GM19043 (cell line): ENCODE data around the gene EXO1.
"Not testable (repeated sequence)": the region's sequence is repeated elsewhere in the genome, so short reads cannot be mapped to it uniquely, and the experiment has no call there.

Experiments used
- ATAC-seq: cut with Tn5 transposase; IDR thresholded peaks from one replicate; pipeline ENCODE4 v1.9.1; 2021; ENCODE audit warnings: low read depth; ENCODE audit not compliant: unreplicated experiment

The EXO1 gene

DNA sequence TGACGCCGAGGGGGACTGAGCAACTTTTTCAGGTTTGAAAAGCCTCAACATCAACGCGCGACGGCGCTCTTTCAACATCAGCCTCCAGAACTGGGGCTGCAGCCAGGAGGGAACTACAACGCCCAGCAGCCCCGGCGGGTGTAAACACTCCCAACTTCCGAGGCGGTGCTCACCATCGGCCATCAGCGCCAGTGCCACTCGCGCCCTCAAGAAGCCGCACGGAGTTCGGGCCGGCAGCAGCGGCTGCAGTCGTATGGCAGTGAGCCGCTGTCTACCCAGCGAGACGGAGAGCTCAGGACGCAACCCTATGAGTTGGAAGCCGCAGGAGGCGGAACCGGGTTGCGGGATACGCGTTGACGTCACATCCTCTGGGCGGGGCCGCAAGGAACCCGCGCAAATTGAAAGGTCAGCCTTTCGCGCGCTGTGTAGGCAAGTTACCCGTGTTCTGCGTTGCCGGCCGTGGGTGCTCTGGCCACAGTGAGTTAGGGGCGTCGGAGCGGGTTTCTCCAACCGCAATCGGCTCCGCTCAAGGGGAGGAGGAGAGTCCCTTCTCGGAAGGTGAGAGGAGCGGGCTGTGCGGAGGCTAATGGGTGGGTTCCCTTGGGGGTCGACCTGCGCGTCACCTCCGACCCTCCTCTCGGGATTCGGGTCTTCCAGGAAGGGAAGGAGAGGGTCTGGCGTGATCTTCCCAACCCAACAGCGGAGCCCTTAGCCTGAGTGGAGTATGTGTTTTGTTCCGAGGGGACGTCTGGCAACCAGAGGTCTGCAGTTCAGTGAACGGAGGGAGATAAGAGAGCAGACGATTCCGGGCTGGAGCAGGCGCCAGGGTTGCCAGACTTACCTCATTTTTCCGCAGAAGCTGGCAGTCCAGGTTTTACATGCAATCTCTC lies at the start of gene EXO1:
Gene EXO1, plus strand, starts transcription at position 409 of the 890 bp plus-strand sequence. CDS start 2,222 bp downstream, outside the sequence.
- peak; percentile 93 for ATAC-seq

GRCh38 chr1:241799416-241799815 lies 48.6 kb upstream of the EXO1 start:
- no peak for ATAC-seq

GRCh38 chr1:241800640-241801039 lies 47.4 kb upstream of the EXO1 start:
- no peak for ATAC-seq

GRCh38 chr1:241802863-241803262 lies 45.1 kb upstream of the EXO1 start:
- ATAC-seq, result no peak

GRCh38 chr1:241804706-241805105 lies 43.3 kb upstream of the EXO1 start:
- ATAC-seq, result not testable (repeated sequence)

DNA sequence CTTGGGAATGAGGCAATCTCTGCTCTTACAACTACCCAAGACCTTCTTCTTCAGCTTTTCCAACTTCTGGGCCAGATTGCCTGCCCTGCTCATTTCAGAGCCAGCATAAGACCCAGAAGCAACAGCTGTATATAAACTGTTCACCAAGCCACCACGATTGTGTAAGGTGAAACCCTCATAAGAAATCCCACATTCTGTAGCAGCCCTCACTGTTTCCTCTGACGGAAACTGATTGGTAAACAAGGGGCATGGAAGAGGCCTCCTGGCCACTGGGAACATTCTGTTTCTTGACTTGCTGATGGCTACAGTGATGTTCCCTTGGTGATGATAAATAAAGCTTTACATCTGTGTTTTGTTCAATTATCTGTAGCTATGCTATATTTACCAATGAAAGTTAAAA lies 39.7 kb upstream of the EXO1 start:
- ATAC-seq, result no peak

GRCh38 chr1:241810769-241811405 lies 37.1 kb upstream of the EXO1 start:
- peak; percentile 85 for ATAC-seq

DNA sequence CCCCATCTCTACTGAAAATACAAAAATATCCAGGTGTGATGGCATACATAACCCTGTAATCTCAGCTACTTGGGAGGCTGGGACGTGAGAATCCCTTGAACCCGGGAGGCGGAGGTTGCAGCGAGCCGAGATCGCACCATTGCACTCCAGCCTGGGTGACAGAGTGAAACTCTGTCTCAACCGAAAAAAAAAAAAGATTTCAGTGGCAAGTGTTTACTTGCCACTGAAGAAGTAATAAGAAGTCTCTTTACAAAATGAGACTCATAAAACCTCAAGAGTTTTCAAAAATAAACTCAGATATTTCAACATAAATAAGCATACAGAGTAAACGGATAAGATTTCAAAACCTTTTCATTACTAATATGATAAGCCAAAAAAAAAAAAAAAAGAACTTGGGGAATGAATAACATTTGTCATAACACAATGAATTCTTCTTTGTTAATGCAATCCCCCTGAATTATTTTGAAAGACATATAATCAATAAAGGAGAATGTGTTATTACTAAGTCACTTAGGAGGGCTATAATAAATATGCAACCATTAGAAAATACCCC lies 34.2 kb upstream of the EXO1 start:
- no peak for ATAC-seq

DNA sequence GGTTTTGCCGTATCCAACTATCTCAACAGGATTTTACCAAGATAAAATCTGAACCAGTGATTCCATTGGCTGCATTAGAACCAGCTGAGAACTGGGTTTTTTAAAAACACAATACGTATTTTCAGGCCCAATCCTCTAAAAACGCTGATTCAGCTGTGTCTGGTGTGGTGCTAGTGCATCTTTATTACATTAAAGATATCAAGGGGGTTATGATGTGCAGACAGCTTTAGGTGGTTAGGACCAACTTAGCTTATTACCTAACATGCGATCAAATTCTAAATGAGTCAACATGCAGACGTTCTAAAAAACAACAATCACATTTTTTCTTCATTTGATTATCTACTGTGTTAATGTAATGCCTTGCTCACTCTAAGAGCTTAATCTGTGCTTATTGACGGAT lies 32.0 kb upstream of the EXO1 start:
- ATAC-seq, result no peak

DNA sequence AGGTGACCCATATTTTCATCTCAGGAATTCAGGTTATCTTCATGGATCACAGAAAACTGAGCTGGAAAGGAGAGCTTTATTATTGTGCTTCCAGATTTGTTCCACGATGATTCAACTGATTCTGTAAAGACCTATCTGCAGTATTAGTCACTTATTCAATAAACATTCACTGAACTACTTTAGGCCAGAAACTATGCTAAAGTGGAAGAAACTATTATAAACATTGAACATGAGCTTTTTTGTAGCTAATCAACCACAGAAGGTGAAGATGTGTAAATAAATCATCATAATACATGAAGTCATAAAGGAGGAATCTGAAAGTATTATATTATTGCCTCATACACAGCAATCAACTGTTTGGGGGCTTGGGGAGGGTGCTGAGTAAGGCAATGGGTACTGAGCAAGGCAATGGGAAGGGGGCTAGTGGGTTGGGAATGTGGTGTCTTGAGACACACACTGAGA lies 30.6 kb upstream of the EXO1 start:
- no peak for ATAC-seq

DNA sequence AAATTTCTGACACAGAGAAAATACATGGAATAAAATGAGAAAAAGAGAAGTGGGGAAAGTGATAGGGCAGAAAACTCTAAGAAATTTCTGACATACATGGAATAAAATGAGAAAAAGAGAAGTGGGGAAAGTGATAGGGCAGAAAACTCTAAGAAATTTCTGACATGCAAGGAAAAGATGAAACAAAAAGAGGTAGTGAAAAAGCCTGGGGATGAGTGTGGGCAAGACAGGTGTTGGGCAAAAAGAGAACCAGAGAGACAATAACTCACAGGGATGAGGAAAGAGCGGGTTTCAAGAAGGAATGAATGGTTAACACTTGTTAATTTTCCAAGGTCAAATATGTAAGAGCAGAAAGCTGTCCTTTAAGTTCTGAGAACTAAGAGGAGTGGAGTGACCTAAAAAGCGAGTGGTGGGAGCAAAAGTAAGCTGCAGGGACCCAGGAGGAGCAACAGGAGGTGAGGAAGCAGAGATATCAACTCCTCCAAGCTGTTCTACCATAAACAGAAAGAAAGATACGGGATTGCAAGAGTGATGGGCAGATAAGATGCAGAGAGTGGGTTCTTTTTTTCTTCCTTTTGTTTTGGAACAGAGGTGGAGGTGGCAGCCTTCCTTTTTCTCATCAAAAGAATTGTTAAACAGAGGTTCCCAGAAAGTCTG lies 29.9 kb upstream of the EXO1 start:
- no peak for ATAC-seq

GRCh38 chr1:241819340-241819866 lies 28.6 kb upstream of the EXO1 start:
- no peak for ATAC-seq

DNA sequence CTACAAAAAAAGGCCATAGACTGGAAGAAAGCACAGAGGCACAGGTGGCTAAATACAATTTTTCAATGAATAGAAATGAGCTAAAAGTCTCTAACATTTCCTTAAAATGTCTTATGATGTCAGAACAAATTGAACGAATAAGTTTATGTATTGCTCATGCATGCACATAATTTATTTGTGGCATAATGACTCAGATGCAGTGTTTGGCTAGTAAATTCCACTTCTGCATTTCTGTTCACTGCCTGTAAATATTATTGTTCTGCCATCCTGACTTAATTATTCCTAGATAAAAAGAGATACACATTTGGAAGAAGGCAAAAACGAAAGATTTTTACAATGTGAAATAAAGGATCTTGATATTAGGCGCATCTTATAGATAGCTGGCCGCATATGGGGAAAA lies 26.6 kb upstream of the EXO1 start:
- ATAC-seq, result no peak

GRCh38 chr1:241822846-241823245 lies 25.2 kb upstream of the EXO1 start:
- ATAC-seq, result no peak

GRCh38 chr1:241823925-241824324 lies 24.1 kb upstream of the EXO1 start:
- ATAC-seq, result no peak

GRCh38 chr1:241825581-241825980 lies 22.4 kb upstream of the EXO1 start:
- no peak for ATAC-seq

DNA sequence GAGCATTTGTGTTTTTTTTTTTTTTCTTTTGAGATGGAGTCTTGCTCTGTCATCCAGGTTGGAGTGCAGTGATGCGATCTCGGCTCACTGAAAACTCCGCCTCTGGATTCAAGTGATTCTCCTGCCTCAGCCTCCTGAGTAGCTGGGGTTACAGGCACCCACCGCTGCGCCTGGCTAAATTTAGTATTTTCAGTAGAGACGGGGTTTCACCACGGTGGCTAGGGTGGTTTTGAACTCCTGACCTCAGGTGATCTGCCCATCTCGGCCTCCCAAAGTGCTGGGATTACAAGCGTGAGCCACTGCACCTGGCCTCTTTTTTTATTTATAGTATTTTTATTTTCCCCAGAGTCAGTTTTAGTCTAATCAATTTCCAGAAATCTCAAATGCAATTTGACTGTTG lies 21.4 kb upstream of the EXO1 start:
- ATAC-seq, result not testable (repeated sequence)

GRCh38 chr1:241827264-241827663 lies 20.7 kb upstream of the EXO1 start:
- no peak for ATAC-seq

- ATAC-seq, result no peak
These were observed 19.5 kb upstream of the EXO1 start for GRCh38 chr1:241828463-241829021.

DNA sequence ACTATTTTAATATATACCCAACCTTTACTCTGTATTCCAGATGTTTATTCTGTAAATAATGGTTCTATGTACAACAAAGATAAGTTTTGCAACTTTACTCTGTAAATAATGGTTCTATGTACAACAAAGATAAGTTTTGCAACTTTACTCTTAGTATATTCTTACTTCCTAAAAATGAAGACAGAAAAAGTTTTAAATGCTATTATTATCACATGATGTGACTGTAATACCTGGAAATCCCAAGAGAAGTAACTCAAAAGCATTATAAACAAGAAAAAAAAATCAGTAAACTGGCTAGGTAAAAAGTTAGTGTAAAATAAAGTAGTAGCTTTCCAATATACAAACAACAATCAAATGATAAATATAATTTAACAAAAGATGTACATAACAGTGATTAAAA lies 18.5 kb upstream of the EXO1 start:
- ATAC-seq, result no peak
